ENCODE data around the gene CLEC14A. TPM values are rescaled to one million over a fixed set of nuclear protein-coding genes. Genes with fewer than 3 reads are reported as not detected.

Gene CLEC14A
- total RNA-seq (not detected), polyA plus RNA-seq (not detected)

GRCh38 chr14:38255673-38256532 is at the start of gene CLEC14A:
CLEC14A (minus strand) TSS chr14:38256093; CDS start chr14:38256022, 71 bp downstream.
- peak; percentile 60 to 63 for ATAC-seq (ENCODE audit: low read depth in 2 of 2)
- peak within 1 kb of the TSS; percentile 44 for H3K4me3 ChIP-seq (ENCODE audit: low read depth, low read length)
- no peak within 1 kb of the TSS for H3K27ac Mint-ChIP-seq

GRCh38 chr14:38302966-38303365 is 47.1 kb upstream of the CLEC14A start:
- Mint-ChIP-seq H3K4me1 (no peaks in the 10 kb centered on the region), H3K36me3 (no peaks in the 10 kb centered on the region), H3K27ac (no peak overlapping the region), H3K9me3 (peaks cover 0 to 12% (median 4%) of the 10 kb centered on the region in 7 donors), H3K27me3 (peaks cover 12% of the 10 kb centered on the region), H3K4me3 (no peak overlapping the region)
- no peaks in the 10 kb centered on the region for H3K9me3 ChIP-seq (ENCODE audit: control insufficient read depth in 2 of 2, low read length in 2 of 2)
- no peaks in the 10 kb centered on the region for H3K4me1 ChIP-seq (ENCODE audit: control insufficient read depth, insufficient read depth, low read length, poor library complexity, severe bottlenecking)
- no peak overlapping the region for H3K4me3 ChIP-seq (ENCODE audit: low read depth, low read length)
- DNase-seq = no peak
- H3K27me3 ChIP-seq (ENCODE audit: control insufficient read depth, insufficient read depth, low read length) = no peaks in the 10 kb centered on the region
- ATAC-seq (ENCODE audit: low read depth in 2 of 2) = no peak
- H3K27ac ChIP-seq (ENCODE audit: insufficient read depth, low read length, poor library complexity, severe bottlenecking) = no peak overlapping the region
- H3K36me3 ChIP-seq (ENCODE audit: control insufficient read depth, insufficient read depth, low read length) = no peaks in the 10 kb centered on the region

More at GRCh38 chr14:38255673-38256532, at the start of gene CLEC14A:
- Histone ChIP-seq H3K4me1 (ENCODE audit: control insufficient read depth, insufficient read depth, low read length, poor library complexity, severe bottlenecking) (peaks cover 15% of the 10 kb centered on the region), H3K27ac (ENCODE audit: insufficient read depth, low read length, poor library complexity, severe bottlenecking) (no peak within 1 kb of the TSS), H3K36me3 (ENCODE audit: control insufficient read depth, insufficient read depth, low read length) (no peaks in the 10 kb centered on the region), H3K27me3 (ENCODE audit: control insufficient read depth, insufficient read depth, low read length) (peaks cover 16% of the 10 kb centered on the region), H3K9me3 (ENCODE audit: control insufficient read depth in 2 of 2, low read length in 2 of 2) (no peaks in the 10 kb centered on the region)
- Mint-ChIP-seq H3K36me3 (no peaks in the 10 kb centered on the region), H3K27me3 (peaks cover 30% of the 10 kb centered on the region), H3K9me3 (peaks cover 0 to 8% (median 0%) of the 10 kb centered on the region in 7 donors), H3K4me3 (peak within 1 kb of the TSS; percentile 66 to 81 (median 72)), H3K4me1 (peaks cover 0 to 12% (median 2%) of the 10 kb centered on the region in 4 donors)
- DNase-seq = peak in 2 of 3 donors; percentile 4 to 25

GRCh38 chr14:38302034-38302433 is 46.1 kb upstream of the CLEC14A start:
- H3K4me3 ChIP-seq (ENCODE audit: low read depth, low read length) = no peak overlapping the region
- H3K9me3 ChIP-seq (ENCODE audit: control insufficient read depth in 2 of 2, low read length in 2 of 2) = no peaks in the 10 kb centered on the region
- Mint-ChIP-seq H3K9me3 (peaks cover 0 to 12% (median 4%) of the 10 kb centered on the region in 7 donors), H3K27ac (no peak overlapping the region), H3K36me3 (no peaks in the 10 kb centered on the region), H3K4me1 (no peaks in the 10 kb centered on the region), H3K4me3 (no peak overlapping the region), H3K27me3 (peaks cover 12% of the 10 kb centered on the region)
- DNase-seq = no peak
- H3K27ac ChIP-seq (ENCODE audit: insufficient read depth, low read length, poor library complexity, severe bottlenecking) = no peak overlapping the region
- ATAC-seq (ENCODE audit: low read depth in 2 of 2) = no peak
- H3K36me3 ChIP-seq (ENCODE audit: control insufficient read depth, insufficient read depth, low read length) = no peaks in the 10 kb centered on the region
- no peaks in the 10 kb centered on the region for H3K4me1 ChIP-seq (ENCODE audit: control insufficient read depth, insufficient read depth, low read length, poor library complexity, severe bottlenecking)
- no peaks in the 10 kb centered on the region for H3K27me3 ChIP-seq (ENCODE audit: control insufficient read depth, insufficient read depth, low read length)

GRCh38 chr14:38297681-38298080 is 41.8 kb upstream of the CLEC14A start:
- peaks cover 0 to 12% (median 0%) of the 10 kb centered on the region in 7 donors for H3K9me3 Mint-ChIP-seq
- Histone ChIP-seq H3K4me3 (ENCODE audit: low read depth, low read length) (no peak overlapping the region), H3K9me3 (ENCODE audit: control insufficient read depth in 2 of 2, low read length in 2 of 2) (no peaks in the 10 kb centered on the region), H3K27me3 (ENCODE audit: control insufficient read depth, insufficient read depth, low read length) (no peaks in the 10 kb centered on the region), H3K27ac (ENCODE audit: insufficient read depth, low read length, poor library complexity, severe bottlenecking) (no peak overlapping the region), H3K4me1 (ENCODE audit: control insufficient read depth, insufficient read depth, low read length, poor library complexity, severe bottlenecking) (no peaks in the 10 kb centered on the region), H3K36me3 (ENCODE audit: control insufficient read depth, insufficient read depth, low read length) (no peaks in the 10 kb centered on the region)
- H3K27me3 Mint-ChIP-seq = peaks cover 6% of the 10 kb centered on the region
- H3K36me3 Mint-ChIP-seq = no peaks in the 10 kb centered on the region
- H3K4me1 Mint-ChIP-seq = no peaks in the 10 kb centered on the region
- H3K27ac Mint-ChIP-seq = no peak overlapping the region
- H3K4me3 Mint-ChIP-seq = no peak overlapping the region
- DNase-seq = no peak
- no peak for ATAC-seq (ENCODE audit: low read depth in 2 of 2)

- Mint-ChIP-seq H3K36me3 (no peaks in the 10 kb centered on the region), H3K27me3 (peaks cover 9% of the 10 kb centered on the region), H3K4me1 (no peaks in the 10 kb centered on the region), H3K27ac (no peak overlapping the region), H3K4me3 (no peak overlapping the region), H3K9me3 (peaks cover 0 to 4% (median 0%) of the 10 kb centered on the region in 7 donors)
- no peak overlapping the region for H3K27ac ChIP-seq (ENCODE audit: insufficient read depth, low read length, poor library complexity, severe bottlenecking)
- no peaks in the 10 kb centered on the region for H3K36me3 ChIP-seq (ENCODE audit: control insufficient read depth, insufficient read depth, low read length)
- ATAC-seq (ENCODE audit: low read depth in 2 of 2) (no peak), DNase-seq (no peak)
- H3K9me3 ChIP-seq (ENCODE audit: control insufficient read depth in 2 of 2, low read length in 2 of 2) = no peaks in the 10 kb centered on the region
- no peaks in the 10 kb centered on the region for H3K27me3 ChIP-seq (ENCODE audit: control insufficient read depth, insufficient read depth, low read length)
- H3K4me1 ChIP-seq (ENCODE audit: control insufficient read depth, insufficient read depth, low read length, poor library complexity, severe bottlenecking) = no peaks in the 10 kb centered on the region
- H3K4me3 ChIP-seq (ENCODE audit: low read depth, low read length) = no peak overlapping the region
Observed at GRCh38 chr14:38291681-38292467, 36.0 kb upstream of the CLEC14A start.

GRCh38 chr14:38290601-38291188 is 34.8 kb upstream of the CLEC14A start:
- H3K9me3 ChIP-seq (ENCODE audit: control insufficient read depth in 2 of 2, low read length in 2 of 2) = no peaks in the 10 kb centered on the region
- no peaks in the 10 kb centered on the region for H3K27me3 ChIP-seq (ENCODE audit: control insufficient read depth, insufficient read depth, low read length)
- no peaks in the 10 kb centered on the region for H3K4me1 ChIP-seq (ENCODE audit: control insufficient read depth, insufficient read depth, low read length, poor library complexity, severe bottlenecking)
- no peak for DNase-seq
- H3K27ac ChIP-seq (ENCODE audit: insufficient read depth, low read length, poor library complexity, severe bottlenecking) = no peak overlapping the region
- H3K4me3 ChIP-seq (ENCODE audit: low read depth, low read length) = no peak overlapping the region
- H3K27me3 Mint-ChIP-seq = peaks cover 11% of the 10 kb centered on the region
- H3K27ac Mint-ChIP-seq = no peak overlapping the region
- ATAC-seq (ENCODE audit: low read depth in 2 of 2) = no peak
- H3K9me3 Mint-ChIP-seq = peaks cover 0 to 1% (median 0%) of the 10 kb centered on the region in 7 donors
- no peaks in the 10 kb centered on the region for H3K36me3 ChIP-seq (ENCODE audit: control insufficient read depth, insufficient read depth, low read length)
- H3K36me3 Mint-ChIP-seq = no peaks in the 10 kb centered on the region
- H3K4me3 Mint-ChIP-seq = no peak overlapping the region
- no peaks in the 10 kb centered on the region for H3K4me1 Mint-ChIP-seq

GRCh38 chr14:38286452-38286851 is 30.6 kb upstream of the CLEC14A start:
- H3K27ac Mint-ChIP-seq = no peak overlapping the region
- ATAC-seq (ENCODE audit: low read depth in 2 of 2) (no peak), DNase-seq (no peak)
- H3K36me3 Mint-ChIP-seq = no peaks in the 10 kb centered on the region
- H3K4me1 Mint-ChIP-seq = no peaks in the 10 kb centered on the region
- Histone ChIP-seq H3K27me3 (ENCODE audit: control insufficient read depth, insufficient read depth, low read length) (no peaks in the 10 kb centered on the region), H3K36me3 (ENCODE audit: control insufficient read depth, insufficient read depth, low read length) (no peaks in the 10 kb centered on the region), H3K9me3 (ENCODE audit: control insufficient read depth in 2 of 2, low read length in 2 of 2) (no peaks in the 10 kb centered on the region), H3K4me3 (ENCODE audit: low read depth, low read length) (no peak overlapping the region), H3K4me1 (ENCODE audit: control insufficient read depth, insufficient read depth, low read length, poor library complexity, severe bottlenecking) (no peaks in the 10 kb centered on the region), H3K27ac (ENCODE audit: insufficient read depth, low read length, poor library complexity, severe bottlenecking) (no peak overlapping the region)
- H3K9me3 Mint-ChIP-seq = peaks cover 0 to 3% (median 0%) of the 10 kb centered on the region in 7 donors
- H3K27me3 Mint-ChIP-seq = peaks cover 14% of the 10 kb centered on the region
- H3K4me3 Mint-ChIP-seq = no peak overlapping the region

Measured in CD4-positive, CD25-positive, alpha-beta regulatory T cell (primary cell).